ENCODE results near the gene WDR86.

- no peak for TF ChIP-seq SUZ12 (IDR thresholded peaks at IDR 0.05)
- TF ChIP-seq ARNT (IDR thresholded peaks at IDR 0.05), result no peak
- TF ChIP-seq ELF4 (IDR thresholded peaks at IDR 0.05), result no peak
- TF ChIP-seq CTBP1 (IDR thresholded peaks at IDR 0.05; ENCODE audit: borderline replicate concordance), result no peak
- TF ChIP-seq SP1 (IDR thresholded peaks at IDR 0.05), result no peak
- TF ChIP-seq PKNOX1 (IDR thresholded peaks at IDR 0.05), result no peak
- no peak for TF ChIP-seq BHLHE40 (IDR thresholded peaks at IDR 0.05; ENCODE audit: borderline replicate concordance)
- TF ChIP-seq FOXK2 (IDR thresholded peaks at IDR 0.05), result no peak
These were observed 12.8 kb downstream of the WDR86 start for GRCh38 chr7:151397026-151397425.

All from HEK293T (cell line).